Transverse colon (tissue), 4 donors: Measurements from ENCODE around the gene CACNA2D2. TPM values are rescaled to one million over a fixed set of nuclear protein-coding genes. Genes with fewer than 3 reads are reported as not detected.
A peak's percentile ranks its signal among the peaks of the same experiment; 100 is the strongest.

Experiments used
- DNase-seq: peaks from one replicate; pipeline ENCODE4 v3.0.0-alpha.2; 2019
- H3K27ac ChIP-seq, 4 donors: fragments of 200-600 bp; sonication (generic); 2 replicates each; pipeline ENCODE4 v1.5.1; 2016 to 2018; ENCODE audit warnings: inconsistent platforms in 4 of 4
- H3K27me3 ChIP-seq: fragments of 200-600 bp; sonication (generic); 2 replicates; pipeline ENCODE4 v1.5.1; 2017; ENCODE audit warnings: inconsistent platforms
- H3K36me3 ChIP-seq, 4 donors: fragments of 200-600 bp; sonication (generic); 2 replicates each; pipeline ENCODE4 v1.5.1; 2017 to 2019; ENCODE audit warnings: inconsistent platforms in 4 of 4
- H3K4me1 ChIP-seq, 4 donors: fragments of 200-600 bp; sonication (generic); 2 replicates each; pipeline ENCODE4 v1.5.1; 2017 to 2020; ENCODE audit warnings: inconsistent platforms in 4 of 4
- H3K4me3 ChIP-seq, 4 donors: fragments of 200-600 bp; sonication (generic); 1 replicate in 1 of 4; 2 replicates in 3 of 4; pipeline versions ENCODE4 v1.5.1 to v1.6.1; 2017 to 2019; ENCODE audit warnings: inconsistent platforms in 4 of 4
- H3K9me3 ChIP-seq, 2 donors: fragments of 200-600 bp; sonication (generic); 2 replicates each; pipeline ENCODE4 v1.5.1; 2017 to 2019; ENCODE audit warnings: inconsistent platforms in 2 of 2
- CTCF ChIP-seq, 5 experiments: fragments of 200-600 bp in 3 of 5; fragments of 450-650 bp in 2 of 5; sonication (generic) in 3 of 5; IDR thresholded peaks; 1 replicate in 2 of 5; 2 replicates in 3 of 5; pipeline ENCODE4 v1.5.1; 2016 to 2017; ENCODE audit warnings: antibody characterized with exemption in 5 of 5, inconsistent platforms in 3 of 5, mild to moderate bottlenecking in 2 of 5, moderate library complexity in 1 of 5
- EP300 ChIP-seq: sonication (generic); formaldehyde crosslinking; IDR thresholded peaks from one replicate; pipeline ENCODE4 v1.6.1; 2017; ENCODE audit warnings: antibody characterized with exemption, low read depth
- POLR2A ChIP-seq: fragments of 450-650 bp; IDR thresholded peaks from one replicate; pipeline ENCODE4 v1.6.1; 2016; ENCODE audit warnings: antibody characterized with exemption, mild to moderate bottlenecking, moderate library complexity
- POLR2AphosphoS5 ChIP-seq, 3 donors: sonication (generic); formaldehyde crosslinking; IDR thresholded peaks; one replicate each; pipeline ENCODE4 v1.6.1; 2016; ENCODE audit warnings: antibody characterized with exemption in 3 of 3
- WGBS, 2 donors: methylation state at CpG; one replicate each; pipeline ENCODE4 v1.1.5; 2018; ENCODE audit warnings: low coverage in 1 of 2; 5-methylcytosine and 5-hydroxymethylcytosine counted together
- in situ Hi-C, 4 donors: fragments of 200-750 bp; cut with MboI; loops; one replicate each; pipeline versions ENCODE4 v1.15.0 to v1.15.1; 2017; ENCODE audit warnings: low sequenced_read_pairs in 3 of 4, low pct_ligation_motif_present in 1 of 4, low pct_unique_long_range_greater_than_20kb in 1 of 4
- intact Hi-C: fragments of 100-400 bp; cut with DNase I; formaldehyde crosslinking; loops from one replicate; pipeline ENCODE4 v1.15.1; 2023; ENCODE audit warnings: low total_unique reads
- total RNA-seq, 4 donors: library from RNA; depleted of rRNA; stranded (reverse); fragments of >200 nt; gene quantifications; one replicate each; pipeline ENCODE4 v1.1.0, GENCODE V29; 2016

The CACNA2D2 gene
- total RNA-seq, 4 donors from 2014 or later = 0.48 to 2.2 (median 0.87) TPM

- intact Hi-C loops = loop anchor here (10.0 kb wide), 1 partner anchor 202 kb away; no protein-coding TSS in a partner anchor
Observed at GRCh38 chr3:50342813-50343633, 160.4 kb downstream of the CACNA2D2 start.

GRCh38 chr3:50341996-50342650 is 161.3 kb downstream of the CACNA2D2 start:
- H3K4me3 ChIP-seq = no peak overlapping the region
- no peak for TF ChIP-seq POLR2AphosphoS5 (IDR thresholded peaks at IDR 0.05)
- no peak for TF ChIP-seq CTCF (IDR thresholded peaks at IDR 0.05)
- no peak for TF ChIP-seq POLR2A
- no peak for TF ChIP-seq EP300
- H3K9me3 ChIP-seq = no peaks in the 10 kb centered on the region
- intact Hi-C loops = loop anchor here (10.0 kb wide), 1 partner anchor 203 kb away; no protein-coding TSS in a partner anchor
- in situ Hi-C loops = loop anchor here in 1 of 4 donors (10.0 kb wide), 1 partner anchor 193 kb away; no protein-coding TSS in a partner anchor
- no peaks in the 10 kb centered on the region for H3K27me3 ChIP-seq
- no peak overlapping the region for H3K27ac ChIP-seq
- peaks cover 12 to 55% (median 37%) of the 10 kb centered on the region in 4 donors for H3K4me1 ChIP-seq
- DNase-seq = no peak
- WGBS, 2 donors = 93% methylated on average over 13 of the region's 13 CpGs; no CpG with 5 or more reads in 1 of the 2 donors
- H3K36me3 ChIP-seq = no peaks in the 10 kb centered on the region

More at GRCh38 chr3:50342813-50343633, 160.4 kb downstream of the CACNA2D2 start:
- Histone ChIP-seq H3K4me1 (peaks cover 12 to 51% (median 33%) of the 10 kb centered on the region in 4 donors), H3K4me3 (no peak overlapping the region), H3K27ac (no peak overlapping the region), H3K9me3 (no peaks in the 10 kb centered on the region), H3K27me3 (no peaks in the 10 kb centered on the region), H3K36me3 (no peaks in the 10 kb centered on the region)
- 83 to 100% methylated on average over 1 to 12 of the region's 13 CpGs for WGBS, 2 donors
- no peak for DNase-seq
- TF ChIP-seq CTCF (IDR thresholded peaks at IDR 0.05) (no peak), EP300 (no peak), POLR2A (no peak), POLR2AphosphoS5 (IDR thresholded peaks at IDR 0.05) (no peak)
- in situ Hi-C loops = loop anchor here in 1 of 4 donors (10.0 kb wide), 1 partner anchor 192 kb away; no protein-coding TSS in a partner anchor

GRCh38 chr3:50341537-50341936 is 161.9 kb downstream of the CACNA2D2 start:
- intact Hi-C loops = loop anchor here (10.0 kb wide), 1 partner anchor 203 kb away; no protein-coding TSS in a partner anchor
- Histone ChIP-seq H3K9me3 (no peaks in the 10 kb centered on the region), H3K27ac (peak overlapping the region; percentile 93 to 99 (median 98)), H3K27me3 (no peaks in the 10 kb centered on the region), H3K36me3 (no peaks in the 10 kb centered on the region), H3K4me1 (peaks cover 12 to 53% (median 39%) of the 10 kb centered on the region in 4 donors), H3K4me3 (peak overlapping the region in 2 of 4 donors; percentile 51 to 62)
- in situ Hi-C loops = loop anchor here in 1 of 4 donors (10.0 kb wide), 1 partner anchor 193 kb away; no protein-coding TSS in a partner anchor
- TF ChIP-seq POLR2AphosphoS5 (IDR thresholded peaks at IDR 0.05) (no peak), CTCF (IDR thresholded peaks at IDR 0.05) (no peak), EP300 (no peak), POLR2A (no peak)
- 99% methylated on average over 9 of the region's 9 CpGs; no CpG with 5 or more reads in 1 of the 2 donors for WGBS, 2 donors
- no peak for DNase-seq
